ENCODE results near the gene LRBA. TPM values are rescaled to one million over a fixed set of nuclear protein-coding genes. Genes with fewer than 3 reads are reported as not detected.

The LRBA gene
- total and polyA plus RNA-seq, 4 donors, result 8.2 to 69.8 (median 32.8) TPM

GRCh38 chr4:150699599-150699998 lies 315.5 kb downstream of the LRBA start:
- TF ChIP-seq JUND (IDR thresholded peaks at IDR 0.05), result no peak
- TF ChIP-seq FOXA2 (IDR thresholded peaks at IDR 0.05), result no peak
- TF ChIP-seq GABPA (IDR thresholded peaks at IDR 0.05 in 1 of 2, conservative IDR thresholded peaks at IDR 0.05 in 1 of 2), result no peak
- TF ChIP-seq EGR1 (IDR thresholded peaks at IDR 0.05; ENCODE audit: low read depth in 2 of 2), result no peak
- TF ChIP-seq HNF4G (IDR thresholded peaks at IDR 0.05), result no peak
- TF ChIP-seq RXRA (IDR thresholded peaks at IDR 0.05), result no peak
- TF ChIP-seq RAD21 (IDR thresholded peaks at IDR 0.05), result no peak
- no peak for TF ChIP-seq REST (IDR thresholded peaks at IDR 0.05)
- TF ChIP-seq MAX (IDR thresholded peaks at IDR 0.05), result no peak
- no peak for TF ChIP-seq HNF4A (conservative IDR thresholded peaks at IDR 0.05)
- no peak for TF ChIP-seq TAF1 (conservative IDR thresholded peaks at IDR 0.05)
- TF ChIP-seq FOXA1 (IDR thresholded peaks at IDR 0.05), result no peak
- no peak for TF ChIP-seq SP1 (IDR thresholded peaks at IDR 0.05)
- no peak for TF ChIP-seq ATF3 (IDR thresholded peaks at IDR 0.05)
- no peak for TF ChIP-seq NR2F2 (IDR thresholded peaks at IDR 0.05)
- TF ChIP-seq ZBTB33 (IDR thresholded peaks at IDR 0.05), result no peak
- no peak for TF ChIP-seq CTCF (IDR thresholded peaks at IDR 0.05; ENCODE audit: low read depth, low read length, missing input control)
- no peak for TF ChIP-seq YY1 (IDR thresholded peaks at IDR 0.05)
- DNase-seq (ENCODE audit: low spot score), result no peak
- Histone ChIP-seq H3K9me3 (ENCODE audit: control insufficient read depth in 4 of 4, low read length in 3 of 4) (no peaks in the 10 kb centered on the region), H3K27me3 (ENCODE audit: control insufficient read depth in 4 of 4, insufficient read depth in 4 of 4, low read length in 3 of 4) (no peaks in the 10 kb centered on the region), H3K4me3 (ENCODE audit: low read depth in 1 of 3, low read length in 3 of 3) (no peak overlapping the region), H3K36me3 (ENCODE audit: control insufficient read depth in 4 of 4, insufficient read depth in 3 of 4, low read depth in 1 of 4, low read length in 3 of 4) (no peaks in the 10 kb centered on the region), H3K9ac (ENCODE audit: low read depth in 1 of 2, low read length in 2 of 2) (no peak overlapping the region), H3K27ac (ENCODE audit: low read depth in 1 of 2, low read length in 2 of 2) (no peak overlapping the region), H3K4me1 (ENCODE audit: control insufficient read depth in 4 of 4, insufficient read depth in 4 of 4, low read length in 3 of 4) (peaks cover 0 to under 1% (median 0%) of the 10 kb centered on the region in 4 donors)

All from liver (tissue), 9 donors.